ENCODE data around the gene GNB1.

DNA sequence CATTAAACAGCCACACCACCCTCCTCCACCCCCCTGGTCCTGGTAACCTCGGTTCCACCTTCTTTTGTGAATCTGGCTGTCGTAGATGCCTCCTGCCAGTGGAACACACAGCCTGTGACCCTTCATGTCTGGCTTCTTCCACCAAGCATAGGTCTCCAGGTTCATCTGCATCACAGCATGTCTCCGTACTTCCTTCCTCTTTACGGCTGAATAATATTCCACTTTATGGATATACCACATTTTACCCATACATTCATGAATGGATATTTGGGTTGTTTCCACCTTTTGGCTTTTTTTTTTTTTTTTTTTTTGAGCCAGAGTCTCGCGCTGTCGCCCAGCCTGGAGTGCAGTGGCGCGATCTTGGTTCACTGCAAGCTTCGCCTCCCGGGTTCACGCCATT, 12.3 kb upstream of the GNB1 start:
- TF ChIP-seq EZH2 (IDR thresholded peaks at IDR 0.05; ENCODE audit: borderline replicate concordance, low read length) (no peak), CTCF (conservative IDR thresholded peaks at IDR 0.05 in 1 of 2, IDR thresholded peaks at IDR 0.05 in 1 of 2; ENCODE audit: extremely low read depth in 1 of 2, insufficient read depth in 1 of 2, low read depth in 1 of 2, low read length in 2 of 2) (no peak)

Data from mammary epithelial cell (primary cell).